Measurements from ENCODE around the gene MAPKAPK2. TPM values are rescaled to one million over a fixed set of nuclear protein-coding genes. Genes with fewer than 3 reads are reported as not detected.

MAPKAPK2 gene
- total and polyA plus RNA-seq, 2 donors (not counting 1 experiment from before 2014, with no cell fraction given), result 60.3 to 85.8 TPM

GRCh38 chr1:206751891-206752290 is 67.2 kb downstream of the MAPKAPK2 start:
- no CpG with 5 or more reads among the region's 5 CpGs for WGBS (ENCODE audit: insufficient coverage)
- CTCF ChIA-PET, result no interaction called here

GRCh38 chr1:206752481-206752880 is 67.8 kb downstream of the MAPKAPK2 start:
- H3K27ac ChIP-seq (ENCODE audit: low read length in 2 of 2), result no peak overlapping the region
- ATAC-seq (ENCODE audit: low read depth) (no peak), DNase-seq (no peak)
- no peak overlapping the region for H3K4me3 ChIP-seq (ENCODE audit: control extremely low read depth in 1 of 5, extremely low read depth in 1 of 5, insufficient read depth in 1 of 5, low read depth in 2 of 5, low read length in 4 of 5)
- H3K4me1 ChIP-seq (ENCODE audit: control insufficient read depth in 2 of 2, insufficient read depth in 2 of 2, low read length in 2 of 2), result peaks cover 0 to 2% of the 10 kb centered on the region in 2 donors
- Mint-ChIP-seq H3K27me3 (peaks cover 6% of the 10 kb centered on the region), H3K4me3 (no peak overlapping the region), H3K9me3 (ENCODE audit: insufficient read depth) (no peaks in the 10 kb centered on the region), H3K4me1 (no peaks in the 10 kb centered on the region), H3K27ac (no peak overlapping the region)
- H3K9ac ChIP-seq (ENCODE audit: low read length), result no peak overlapping the region
- no peaks in the 10 kb centered on the region for H3K9me3 ChIP-seq (ENCODE audit: control extremely low read depth in 1 of 3, control insufficient read depth in 2 of 3, insufficient read depth in 1 of 3, low read length in 2 of 3)
- H3K4me2 ChIP-seq (replicated peaks; ENCODE audit: low read depth, low read length, poor library complexity, severe bottlenecking), result no peak overlapping the region
- H3K79me2 ChIP-seq (ENCODE audit: control insufficient read depth, insufficient read depth, low read length), result no peaks in the 10 kb centered on the region
- no peaks in the 10 kb centered on the region for H3K36me3 ChIP-seq (replicated peaks in 1 of 2; ENCODE audit: control extremely low read depth in 1 of 2, control insufficient read depth in 1 of 2, extremely low read depth in 1 of 2, insufficient read depth in 2 of 2, low read length in 1 of 2)
- CTCF ChIA-PET, result interaction anchor here (1.1 kb wide), 1 partner anchor 17 kb away, joined by 4 read pairs; no protein-coding TSS in a partner anchor
- TF ChIP-seq EZH2 (IDR thresholded peaks at IDR 0.05; ENCODE audit: borderline replicate concordance, insufficient read depth, low read depth, low read length, poor library complexity, severe bottlenecking), result no peak
- no peak for TF ChIP-seq CTCF (IDR thresholded peaks at IDR 0.05)
- H2AFZ ChIP-seq (ENCODE audit: insufficient read depth, low read depth, low read length, poor library complexity, severe bottlenecking), result no peak overlapping the region
- intact Hi-C loops (cut with micrococcal nuclease), result no loop called here
- no peaks in the 10 kb centered on the region for H3K27me3 ChIP-seq (replicated peaks in 1 of 4; ENCODE audit: control extremely low read depth in 1 of 4, control insufficient read depth in 3 of 4, insufficient read depth in 4 of 4, low read length in 3 of 4)
- no peaks in the 10 kb centered on the region for H4K20me1 ChIP-seq (ENCODE audit: control insufficient read depth, insufficient read depth, low read length, poor library complexity, severe bottlenecking)
- WGBS (ENCODE audit: insufficient coverage), result 100% methylated on average over 2 of the region's 2 CpGs
- POLR2A ChIA-PET, result no interaction called here

More at GRCh38 chr1:206751891-206752290, 67.2 kb downstream of the MAPKAPK2 start:
- H3K9me3 Mint-ChIP-seq (ENCODE audit: insufficient read depth), result no peaks in the 10 kb centered on the region
- no peaks in the 10 kb centered on the region for H4K20me1 ChIP-seq (ENCODE audit: control insufficient read depth, insufficient read depth, low read length, poor library complexity, severe bottlenecking)
- TF ChIP-seq EZH2 (IDR thresholded peaks at IDR 0.05; ENCODE audit: borderline replicate concordance, insufficient read depth, low read depth, low read length, poor library complexity, severe bottlenecking), result no peak
- TF ChIP-seq CTCF (IDR thresholded peaks at IDR 0.05), result no peak
- intact Hi-C loops (cut with micrococcal nuclease), result no loop called here
- no peaks in the 10 kb centered on the region for H3K4me1 Mint-ChIP-seq
- H3K36me3 ChIP-seq (replicated peaks in 1 of 2; ENCODE audit: control extremely low read depth in 1 of 2, control insufficient read depth in 1 of 2, extremely low read depth in 1 of 2, insufficient read depth in 2 of 2, low read length in 1 of 2), result no peaks in the 10 kb centered on the region
- no peak for DNase-seq
- no peak overlapping the region for H3K27ac Mint-ChIP-seq
- ATAC-seq (ENCODE audit: low read depth), result no peak
- no peak overlapping the region for H3K4me3 Mint-ChIP-seq
- H3K4me2 ChIP-seq (replicated peaks; ENCODE audit: low read depth, low read length, poor library complexity, severe bottlenecking), result no peak overlapping the region
- no peak overlapping the region for H3K9ac ChIP-seq (ENCODE audit: low read length)
- H3K4me3 ChIP-seq (ENCODE audit: control extremely low read depth in 1 of 5, extremely low read depth in 1 of 5, insufficient read depth in 1 of 5, low read depth in 2 of 5, low read length in 4 of 5), result no peak overlapping the region
- no peaks in the 10 kb centered on the region for H3K27me3 ChIP-seq (replicated peaks in 1 of 4; ENCODE audit: control extremely low read depth in 1 of 4, control insufficient read depth in 3 of 4, insufficient read depth in 4 of 4, low read length in 3 of 4)
- H3K9me3 ChIP-seq (ENCODE audit: control extremely low read depth in 1 of 3, control insufficient read depth in 2 of 3, insufficient read depth in 1 of 3, low read length in 2 of 3), result no peaks in the 10 kb centered on the region
- no peak overlapping the region for H3K27ac ChIP-seq (ENCODE audit: low read length in 2 of 2)
- H3K79me2 ChIP-seq (ENCODE audit: control insufficient read depth, insufficient read depth, low read length), result no peaks in the 10 kb centered on the region
- POLR2A ChIA-PET, result interaction anchor here (0.6 kb wide), 1 partner anchor 899 kb away, joined by 9 read pairs; no protein-coding TSS in a partner anchor
- H3K4me1 ChIP-seq (ENCODE audit: control insufficient read depth in 2 of 2, insufficient read depth in 2 of 2, low read length in 2 of 2), result no peaks in the 10 kb centered on the region
- H3K27me3 Mint-ChIP-seq, result peaks cover 6% of the 10 kb centered on the region
- no peak overlapping the region for H2AFZ ChIP-seq (ENCODE audit: insufficient read depth, low read depth, low read length, poor library complexity, severe bottlenecking)
